K562 (cell line): ENCODE results near the gene NKAIN4. TPM values are rescaled to one million over a fixed set of nuclear protein-coding genes. Genes with fewer than 3 reads are reported as not detected.

Source experiments
- ATAC-seq: fragments of 200-7000 bp; cut with Tn5 transposase; 3 replicates; pipeline ENCODE4 v1.9.1; 2020; ENCODE audit warnings: moderate library complexity
- BruUV-seq: library from RNA; stranded (reverse); fragments of 400-500 nt; replicated peaks from 2 replicates; lab custom pipeline; 2021; lab: Mats Ljungman, UMichigan
- CTCF ChIA-PET: fragments of 300-600 bp; formaldehyde crosslinking; extraction: SDS; loops from one replicate; lab custom pipeline; 2021; ENCODE audit warnings: low intra/inter-chr PET ratio; lab: Yijun Ruan, JAX
- POLR2A ChIA-PET: fragments of 300-600, 350-650 bp; sonication (Branson Sonifier 250); formaldehyde crosslinking; extraction: SDS; loops from one replicate; lab custom pipeline; 2021; ENCODE audit warnings: antibody characterized with exemption, inconsistent platforms; lab: Yijun Ruan, JAX
- DNase-seq, 4 experiments: peaks; one replicate each; pipeline versions ENCODE4 v3.0.0 to v3.0.0-alpha.2; 2011 to 2018; ENCODE audit warnings: low spot score in 3 of 4, mixed read lengths in 3 of 4; ENCODE audit errors: extremely low read depth in 1 of 4
- FAIRE-seq: peaks from 2 replicates; lab custom pipeline; 2011; peaks lifted over from hg19 to GRCh38; lab: Jason Lieb, UNC
- H2AFZ ChIP-seq: 2 replicates; pipeline ENCODE4 v1.6.0; 2011; ENCODE audit warnings: low read depth, low read length, control low read depth, inconsistent platforms
- H3K27ac ChIP-seq: fragments of 200-600 bp; 3 replicates; pipeline ENCODE4 v1.8.0; 2011; ENCODE audit warnings: low read depth, mild to moderate bottlenecking, control low read depth, inconsistent platforms, low read length, moderate library complexity, mixed read lengths; ENCODE audit errors: extremely low read depth
- H3K27me3 ChIP-seq, 2 experiments: fragments of 300-600 bp in 1 of 2; 2 replicates in 1 of 2; 3 replicates in 1 of 2; pipeline versions ENCODE4 v1.6.0 to v1.8.0; 2011; ENCODE audit warnings: inconsistent platforms in 2 of 2, low read length in 2 of 2, mild to moderate bottlenecking in 1 of 2, mixed read lengths in 1 of 2, moderate library complexity in 1 of 2; ENCODE audit not compliant: control insufficient read depth in 2 of 2, insufficient read depth in 2 of 2
- H3K36me3 ChIP-seq: fragments of 300-600 bp; 3 replicates; pipeline ENCODE4 v1.8.0; 2011; ENCODE audit warnings: mild to moderate bottlenecking, low read length, inconsistent platforms; ENCODE audit not compliant: control insufficient read depth, insufficient read depth
- H3K4me1 ChIP-seq, 2 experiments: fragments of 200-600 bp in 1 of 2; replicated peaks in 1 of 2; 2 replicates in 1 of 2; 3 replicates in 1 of 2; pipeline versions ENCODE4 v1.5.1 to v1.8.0; 2011; ENCODE audit warnings: inconsistent platforms in 2 of 2, low read length in 2 of 2, mild to moderate bottlenecking in 1 of 2, mixed read lengths in 1 of 2, moderate library complexity in 1 of 2; ENCODE audit not compliant: control insufficient read depth in 2 of 2, insufficient read depth in 2 of 2
- H3K4me2 ChIP-seq: 2 replicates; pipeline ENCODE4 v1.6.1; 2011; ENCODE audit warnings: low read length, control low read depth, inconsistent platforms, mixed read lengths; ENCODE audit not compliant: insufficient read depth
- H3K4me3 ChIP-seq: fragments of 200-600 bp; sonication (generic), shearing (Covaris generic); 2 replicates; pipeline ENCODE4 v1.5.1; 2016; ENCODE audit warnings: control low read depth, inconsistent platforms
- H3K79me2 ChIP-seq: fragments of 200-600 bp; 3 replicates; pipeline ENCODE4 v1.8.0; 2011; ENCODE audit warnings: low read length, inconsistent platforms; ENCODE audit not compliant: control insufficient read depth, insufficient read depth
- H3K9ac ChIP-seq, 2 experiments: 2 replicates each; pipeline versions ENCODE4 v1.6.0 to v1.6.1; 2011; ENCODE audit warnings: low read depth in 2 of 2, low read length in 2 of 2, control low read depth in 1 of 2, inconsistent platforms in 1 of 2, mild to moderate bottlenecking in 1 of 2, mixed read lengths in 1 of 2; ENCODE audit not compliant: insufficient read depth in 1 of 2
- H3K9me1 ChIP-seq: one replicate; pipeline ENCODE4 v1.6.0; 2011; ENCODE audit warnings: inconsistent platforms, mild to moderate bottlenecking, low read length, moderate library complexity; ENCODE audit not compliant: control insufficient read depth, insufficient read depth
- H3K9me3 ChIP-seq: replicated peaks from 2 replicates; pipeline ENCODE4 v1.5.1; 2011; ENCODE audit warnings: low read depth, low read length, inconsistent platforms; ENCODE audit not compliant: control insufficient read depth, insufficient read depth
- H4K20me1 ChIP-seq: replicated peaks from 2 replicates; pipeline ENCODE4 v1.6.1; 2011; ENCODE audit warnings: low read length, inconsistent platforms, mixed read lengths; ENCODE audit not compliant: control insufficient read depth, insufficient read depth
- BRD4 ChIP-seq: fragments of 200-600 bp; sonication (generic); IDR thresholded peaks from 2 replicates; pipeline ENCODE4 v1.6.1; 2017; ENCODE audit warnings: inconsistent platforms
- NONO ChIP-seq, 2 experiments: fragments of 200-400 bp in 1 of 2; fragments of 450-650 bp in 1 of 2; formaldehyde crosslinking in 1 of 2; IDR thresholded peaks; 2 replicates each; pipeline ENCODE4 v1.6.1; 2017; ENCODE audit warnings: low read depth in 2 of 2, mild to moderate bottlenecking in 2 of 2, moderate library complexity in 2 of 2, low read length in 1 of 2
- RBM39 ChIP-seq: fragments of 200-400 bp; formaldehyde crosslinking; optimal IDR thresholded peaks from 2 replicates; pipeline ENCODE3; 2018; ENCODE audit warnings: low read depth, low read length
- TSC22D4 ChIP-seq: fragments of 450-650 bp; IDR thresholded peaks from 2 replicates; pipeline ENCODE4 v1.6.1; 2016; ENCODE audit warnings: missing genetic modification characterization, missing biosample characterization, control low read depth
- ZBTB7A ChIP-seq: IDR thresholded peaks from 2 replicates; pipeline ENCODE4 v1.6.1; 2011; ENCODE audit warnings: low read depth, mild to moderate bottlenecking, low read length, moderate library complexity, borderline replicate concordance; ENCODE audit not compliant: control insufficient read depth
- ZNF780A ChIP-seq: fragments of 250-450 bp; sonication (Bioruptor Pico); IDR thresholded peaks from 2 replicates; pipeline ENCODE4 v1.5.0; 2021; ENCODE audit warnings: mild to moderate bottlenecking
- WGBS: fragments of 100-300 bp; shearing (Covaris generic); methylation state at CpG from one replicate; pipeline ENCODE4 v1.1.6; 2016; ENCODE audit warnings: low coverage, mixed read lengths; ENCODE audit not compliant: insufficient coverage; ENCODE audit errors: missing lambda C conversion rate; 5-methylcytosine and 5-hydroxymethylcytosine counted together
- in situ Hi-C: fragments of 300-500 bp; cut with MboI; formaldehyde crosslinking; loops from 4 replicates; pipeline ENCODE4 v1.15.0; 2018; ENCODE audit warnings: inconsistent platforms, mixed read lengths
- intact Hi-C: fragments of 100-400 bp; cut with micrococcal nuclease; formaldehyde crosslinking; loops from 2 replicates; pipeline ENCODE4 v1.14.2; 2022
- polyA plus RNA-seq, 8 experiments: library from polyadenylated mRNA; depleted of rRNA in 4 of 8; stranded (reverse) in 5 of 8; unstranded in 3 of 8; fragments of >200 nt; fragmentation: Nextera tagmentation in 2 of 8; fragmentation: Illumina TruSeq in 1 of 8; extraction: Ambion mirVana in 2 of 8; extraction: Trizol in 1 of 8; gene quantifications; 2 replicates each; pipeline versions ENCODE4 v1.2.1 to v1.2.3, GENCODE V29; 2011 to 2014; ENCODE audit warnings: inconsistent platforms in 1 of 8, missing spikeins in 1 of 8
- total RNA-seq, 7 experiments: library from RNA; depleted of rRNA in 6 of 7; stranded (reverse); fragments of >200 nt in 6 of 7; fragmentation: Illumina TruSeq in 2 of 7; extraction: Trizol in 2 of 7; gene quantifications; 2 replicates each; pipeline versions ENCODE4 v1.2.1 to v1.2.3, GENCODE V29; 2011 to 2021; ENCODE audit warnings: low replicate concordance in 1 of 7
- TF ChIP-seq, protein P1 (sequence below): fragments of 450-650 bp; IDR thresholded peaks from 2 replicates; pipeline ENCODE4 v1.6.1; 2016; ENCODE audit warnings: missing biosample characterization, missing genetic modification characterization

Gene NKAIN4
- total and polyA plus RNA-seq, 9 of the 15 experiments (the other 6 are each of a cell fraction or from before 2014, with no cell fraction given), result not detected

DNA sequence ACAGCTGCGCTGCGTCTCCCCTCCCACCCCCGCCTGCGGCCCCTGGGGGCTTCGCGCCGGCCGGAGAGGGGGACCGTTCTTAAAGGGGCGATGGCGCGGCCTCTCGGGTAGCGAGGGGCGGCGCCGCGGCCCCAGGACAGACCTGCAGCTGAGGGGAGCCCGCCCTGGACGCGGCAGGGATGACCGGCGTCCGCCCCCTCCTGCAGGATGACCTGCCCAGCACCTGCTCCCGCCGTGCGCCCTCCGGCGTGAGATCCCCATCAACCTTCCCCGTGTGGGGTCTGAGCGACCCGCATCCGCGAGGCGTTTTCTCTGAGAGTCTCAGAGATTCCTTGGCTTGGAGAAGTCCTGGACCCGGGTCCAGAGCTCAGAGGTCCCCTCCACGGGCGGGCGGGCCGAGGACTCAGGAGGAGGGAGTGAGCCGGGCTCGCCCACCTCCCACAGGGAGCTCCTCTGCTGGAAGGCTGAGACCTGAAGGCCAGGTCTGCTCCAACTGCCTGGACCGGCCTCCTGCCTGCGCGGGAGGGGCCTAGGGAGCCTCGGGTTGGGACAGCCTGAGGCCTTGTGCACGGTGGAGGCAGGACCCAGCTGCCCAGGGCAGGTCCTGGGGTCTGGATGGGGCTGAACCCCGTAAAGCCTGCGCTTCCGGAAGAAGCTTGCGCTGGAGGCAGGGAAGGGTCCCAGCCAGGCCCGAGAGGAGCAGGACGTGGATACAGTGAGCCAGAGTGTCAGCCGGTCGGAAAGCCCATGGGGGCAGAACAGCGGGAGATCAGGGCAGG, 532 bp upstream of the NKAIN4 start:
- CTCF ChIA-PET, result no interaction called here
- Histone ChIP-seq H3K27ac (no peak overlapping the region), H3K9me3 (no peaks in the 10 kb centered on the region), H3K27me3 (peaks cover 26 to 78% of the 10 kb centered on the region in 2 experiments; a peak in 4 of 5 replicates), H3K36me3 (no peaks in the 10 kb centered on the region), H3K9ac (no peak overlapping the region), H4K20me1 (0 out of 2 replicates have a peak, but pooled peaks cover 15% of the 10 kb centered on the region), H3K4me1 (peaks cover 0 to 21% of the 10 kb centered on the region in 2 experiments; a peak in 2 of 5 replicates), H3K4me3 (no peak overlapping the region), H3K79me2 (no peaks in the 10 kb centered on the region), H3K4me2 (no peak overlapping the region), H2AFZ (no peak overlapping the region), H3K9me1 (no peaks in the 10 kb centered on the region)
- no TSS peak for BruUV-seq
- ATAC-seq (no peak), FAIRE-seq (no peak), DNase-seq (no peak)
- in situ Hi-C loops (no loop called here), intact Hi-C loops (no loop called here)
- POLR2A ChIA-PET, result interaction anchor here (0.5 to 1.1 kb wide), 2 partner anchors 30 to 334 kb away, joined by 3 read pairs; no protein-coding TSS in a partner anchor
- TF ChIP-seq ZBTB7A (no peak), TSC22D4 (tag) (no peak), NONO (IDR thresholded peaks at IDR 0.05; ENCODE audit: low read depth in 2 of 2, low read length in 1 of 2) (no peak), BRD4 (no peak), ZNF780A (CRISPR knock-in tag) (no peak), RBM39 (no peak)
- TF ChIP-seq, protein P1, sequence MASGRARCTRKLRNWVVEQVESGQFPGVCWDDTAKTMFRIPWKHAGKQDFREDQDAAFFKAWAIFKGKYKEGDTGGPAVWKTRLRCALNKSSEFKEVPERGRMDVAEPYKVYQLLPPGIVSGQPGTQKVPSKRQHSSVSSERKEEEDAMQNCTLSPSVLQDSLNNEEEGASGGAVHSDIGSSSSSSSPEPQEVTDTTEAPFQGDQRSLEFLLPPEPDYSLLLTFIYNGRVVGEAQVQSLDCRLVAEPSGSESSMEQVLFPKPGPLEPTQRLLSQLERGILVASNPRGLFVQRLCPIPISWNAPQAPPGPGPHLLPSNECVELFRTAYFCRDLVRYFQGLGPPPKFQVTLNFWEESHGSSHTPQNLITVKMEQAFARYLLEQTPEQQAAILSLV (tag), result no peak
- WGBS, result 10% methylated on average over 14 of the region's 56 CpGs
